Measurements from ENCODE around the gene CCDC137. TPM values are rescaled to one million over a fixed set of nuclear protein-coding genes. Genes with fewer than 3 reads are reported as not detected.
A peak's percentile ranks its signal among the peaks of the same experiment; 100 is the strongest.

CCDC137 gene
- total RNA-seq, 1 donor from 2014 or later = 11.9 TPM

- DNase-seq (ENCODE audit: low spot score) = no peak
These were observed 34.1 kb downstream of the CCDC137 start for GRCh38 chr17:81700353-81701287.

- no peak for DNase-seq (ENCODE audit: low spot score)
These were observed 34.9 kb downstream of the CCDC137 start for GRCh38 chr17:81701288-81702071.

- DNase-seq (ENCODE audit: low spot score) = peak; percentile 98
These were observed 36.6 kb downstream of the CCDC137 start, which contains the start of gene MRPL12 for GRCh38 chr17:81702934-81703746. Gene MRPL12 (plus strand): TSS chr17:81703367. CDS start chr17:81703502, 135 bp downstream.

- no peak for DNase-seq (ENCODE audit: low spot score)
These were observed 37.5 kb downstream of the CCDC137 start for GRCh38 chr17:81703747-81704654.

- DNase-seq (ENCODE audit: low spot score) = no peak
These were observed 39.1 kb downstream of the CCDC137 start for GRCh38 chr17:81705518-81706231.

GRCh38 chr17:81706232-81706611 is 39.7 kb downstream of the CCDC137 start:
- DNase-seq (ENCODE audit: low spot score) = no peak

- DNase-seq (ENCODE audit: low spot score) = no peak
These were observed 40.5 kb downstream of the CCDC137 start for GRCh38 chr17:81706757-81707624.

- no peak for DNase-seq (ENCODE audit: low spot score)
These were observed 41.4 kb downstream of the CCDC137 start for GRCh38 chr17:81707725-81708646.

- no peak for DNase-seq (ENCODE audit: low spot score)
These were observed 42.2 kb downstream of the CCDC137 start for GRCh38 chr17:81708739-81709185.

GRCh38 chr17:81710514-81711308 is 44.2 kb downstream of the CCDC137 start:
- no peak for DNase-seq (ENCODE audit: low spot score)

- peak; percentile 93 for DNase-seq (ENCODE audit: low spot score)
These were observed 45.4 kb downstream of the CCDC137 start, which contains the start of gene SLC25A10 for GRCh38 chr17:81711814-81712467. Gene SLC25A10 (plus strand): TSS chr17:81712284. CDS start chr17:81712427, 143 bp downstream.

- DNase-seq (ENCODE audit: low spot score) = no peak
These were observed 46.0 kb downstream of the CCDC137 start for GRCh38 chr17:81712468-81713003.

GRCh38 chr17:81713004-81713555 is 46.5 kb downstream of the CCDC137 start:
- DNase-seq (ENCODE audit: low spot score) = no peak

- no peak for DNase-seq (ENCODE audit: low spot score)
These were observed 47.2 kb downstream of the CCDC137 start for GRCh38 chr17:81713556-81714411.
